H1 (cell line): ENCODE data around the gene ATP2B3. TPM values are rescaled to one million over a fixed set of nuclear protein-coding genes. Genes with fewer than 3 reads are reported as not detected.

Source experiments
- CHD1 ChIP-seq: IDR thresholded peaks from 2 replicates; pipeline ENCODE4 v1.6.1; 2012; ENCODE audit warnings: low read depth, low read length, improper control_type of control experiment
- GABPA ChIP-seq: IDR thresholded peaks from 2 replicates; pipeline ENCODE4 v1.6.1; 2011; ENCODE audit warnings: mild to moderate bottlenecking, low read length, moderate library complexity, borderline replicate concordance; ENCODE audit not compliant: insufficient read depth
- NRF1 ChIP-seq: IDR thresholded peaks from 2 replicates; pipeline ENCODE4 v1.6.1; 2011; ENCODE audit warnings: mild to moderate bottlenecking, low read depth, low read length, improper control_type of control experiment
- RBBP5 ChIP-seq: IDR thresholded peaks from 2 replicates; pipeline ENCODE4 v1.7.1; 2012; ENCODE audit warnings: low read depth, mild to moderate bottlenecking, inconsistent platforms, low read length, moderate library complexity, borderline replicate concordance
- SP2 ChIP-seq: IDR thresholded peaks from 2 replicates; pipeline ENCODE4 v1.6.1; 2012; ENCODE audit warnings: mild to moderate bottlenecking, low read length, inconsistent platforms
- polyA plus RNA-seq, 7 experiments: library from polyadenylated mRNA; depleted of rRNA in 3 of 7; stranded (reverse) in 5 of 7; unstranded in 2 of 7; fragments of >200 nt in 5 of 7; fragments of 200-250 nt in 2 of 7; gene quantifications; 1 replicate in 5 of 7; 2 replicates in 1 of 7; 4 replicates in 1 of 7; pipeline versions ENCODE4 v1.2.1 to v1.2.3, GENCODE V29; 2011 to 2013; ENCODE audit warnings: missing spikeins in 2 of 7, mixed read lengths in 2 of 7
- total RNA-seq: library from RNA; stranded (reverse); fragmentation: NEBNext Ultra II Directional; extraction: Animal tissue kit (Norgen Biotek cat#: 25700); gene quantifications from 2 replicates; pipeline ENCODE4 v1.2.1, GENCODE V29; 2021

The ATP2B3 gene
- total and polyA plus RNA-seq, 2 of the 8 experiments (the other 6 are each of a cell fraction or from before 2014, with no cell fraction given), result 0.14 to 0.19 TPM

DNA sequence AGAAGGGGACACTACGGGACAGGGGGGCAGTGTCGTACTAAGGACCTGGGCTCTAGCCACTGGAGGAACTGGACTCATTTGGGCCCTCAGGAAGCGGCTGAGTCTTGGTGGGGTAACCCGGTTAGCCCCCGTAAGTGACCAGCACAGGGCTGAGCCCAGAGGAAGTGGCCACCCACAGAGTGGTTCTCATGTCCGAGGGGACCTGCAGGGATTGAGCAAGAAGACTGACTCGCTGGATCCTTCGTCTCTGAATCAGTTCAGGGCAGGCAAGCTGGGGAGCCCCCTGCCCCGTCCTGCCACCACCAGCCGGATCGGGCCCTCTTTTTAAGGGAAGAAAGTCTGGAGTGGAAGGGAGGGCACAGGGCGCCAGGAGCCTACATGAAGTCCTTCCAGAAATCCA is 23.4 kb upstream of the ATP2B3 start (continued):
- TF ChIP-seq CHD1 (no peak), GABPA (no peak), NRF1 (no peak), SP2 (no peak), RBBP5 (no peak)
